SK-N-SH treated with all-trans-retinoic acid at 6 μM for 48 hours (cell line): ENCODE results near the gene ZNF444.

ENCODE experiments used
- ATAC-seq: fragments of 200-7000 bp; cut with Tn5 transposase; 3 replicates; pipeline ENCODE4 v1.9.1; 2020; ENCODE audit warnings: mild to moderate bottlenecking, moderate library complexity
- ARNTL ChIP-seq: fragments of 450-650 bp; formaldehyde crosslinking; IDR thresholded peaks from 2 replicates; pipeline ENCODE4 v1.5.0; 2020; ENCODE audit warnings: low read depth, mild to moderate bottlenecking, moderate library complexity, borderline replicate concordance
- CREB5 ChIP-seq: fragments of 250-450 bp; sonication (Bioruptor Pico); IDR thresholded peaks from 2 replicates; pipeline ENCODE4 v1.5.1; 2020; ENCODE audit warnings: low read depth, mild to moderate bottlenecking, moderate library complexity
- CSDC2 ChIP-seq: fragments of 250-450 bp; sonication (Bioruptor Pico); IDR thresholded peaks from 2 replicates; pipeline ENCODE4 v1.5.0; 2020; ENCODE audit warnings: mild to moderate bottlenecking, moderate library complexity
- CSRNP3 ChIP-seq: fragments of 250-450 bp; sonication (Bioruptor Pico); IDR thresholded peaks from 2 replicates; pipeline ENCODE4 v1.5.1; 2021; ENCODE audit warnings: mild to moderate bottlenecking, moderate library complexity
- ESRRG ChIP-seq: fragments of 250-450 bp; sonication (Bioruptor Pico); IDR thresholded peaks from 2 replicates; pipeline ENCODE4 v1.6.1; 2021; ENCODE audit warnings: mild to moderate bottlenecking
- GLIS3 ChIP-seq: fragments of 250-450 bp; sonication (Bioruptor Pico); IDR thresholded peaks from 2 replicates; pipeline ENCODE4 v1.5.0; 2020; ENCODE audit warnings: mild to moderate bottlenecking, moderate library complexity
- ISL1 ChIP-seq: fragments of 250-450 bp; sonication (Bioruptor Pico); IDR thresholded peaks from 2 replicates; pipeline ENCODE4 v2.1.2; 2022; ENCODE audit warnings: mild to moderate bottlenecking, moderate library complexity
- OSR1 ChIP-seq: fragments of 250-450 bp; sonication (Bioruptor Pico); IDR thresholded peaks from 2 replicates; pipeline ENCODE4 v1.8.0; 2022; ENCODE audit warnings: moderate library complexity, mild to moderate bottlenecking, inconsistent platforms
- PATZ1 ChIP-seq: fragments of 250-450 bp; sonication (Bioruptor Pico); IDR thresholded peaks from 2 replicates; pipeline ENCODE4 v1.8.0; 2020; ENCODE audit warnings: mild to moderate bottlenecking, moderate library complexity, borderline replicate concordance
- POU6F1 ChIP-seq: fragments of 250-450 bp; sonication (Bioruptor Pico); IDR thresholded peaks from 2 replicates; pipeline ENCODE4 v1.8.0; 2021; ENCODE audit warnings: low read depth, mild to moderate bottlenecking, moderate library complexity, borderline replicate concordance
- RARB ChIP-seq: fragments of 250-450 bp; sonication (Bioruptor Pico); IDR thresholded peaks from 2 replicates; pipeline ENCODE4 v1.8.0; 2021; ENCODE audit warnings: mild to moderate bottlenecking, moderate library complexity
- SNAI2 ChIP-seq: fragments of 250-450 bp; sonication (Bioruptor Pico); IDR thresholded peaks from 2 replicates; pipeline ENCODE4 v1.5.0; 2020; ENCODE audit warnings: mild to moderate bottlenecking, moderate library complexity
- TCF4 ChIP-seq: fragments of 250-450 bp; sonication (Bioruptor Pico); IDR thresholded peaks from 2 replicates; pipeline ENCODE4 v1.8.0; 2021; ENCODE audit warnings: mild to moderate bottlenecking, moderate library complexity, borderline replicate concordance
- TOX ChIP-seq: fragments of 250-450 bp; sonication (Bioruptor Pico); IDR thresholded peaks from 2 replicates; pipeline ENCODE4 v1.8.0; 2021; ENCODE audit warnings: mild to moderate bottlenecking, moderate library complexity, borderline replicate concordance
- TSHZ2 ChIP-seq: fragments of 250-450 bp; sonication (Bioruptor Pico); IDR thresholded peaks from 2 replicates; pipeline ENCODE4 v1.5.0; 2020; ENCODE audit warnings: mild to moderate bottlenecking, moderate library complexity
- ZC3H10 ChIP-seq: fragments of 250-450 bp; sonication (Bioruptor Pico); IDR thresholded peaks from 2 replicates; pipeline ENCODE4 v1.5.1; 2021; ENCODE audit warnings: mild to moderate bottlenecking, moderate library complexity
- ZFP3 ChIP-seq: fragments of 250-450 bp; sonication (Bioruptor Pico); IDR thresholded peaks from 2 replicates; pipeline ENCODE4 v1.5.0; 2020; ENCODE audit warnings: mild to moderate bottlenecking, moderate library complexity
- ZFP30 ChIP-seq: fragments of 450-650 bp; formaldehyde crosslinking; IDR thresholded peaks from 2 replicates; pipeline ENCODE4 v1.5.0; 2022; ENCODE audit warnings: mild to moderate bottlenecking, moderate library complexity
- ZNF565 ChIP-seq: fragments of 450-650 bp; formaldehyde crosslinking; conservative IDR thresholded peaks from 2 replicates; pipeline ENCODE4 v1.5.0; 2020; ENCODE audit warnings: low read depth, mild to moderate bottlenecking, moderate library complexity
- ZNF70 ChIP-seq: fragments of 450-650 bp; formaldehyde crosslinking; IDR thresholded peaks from 2 replicates; pipeline ENCODE4 v1.5.0; 2020; ENCODE audit warnings: mild to moderate bottlenecking, moderate library complexity
- ZNF8 ChIP-seq: fragments of 450-650 bp; formaldehyde crosslinking; IDR thresholded peaks from 2 replicates; pipeline ENCODE4 v1.5.0; 2020; ENCODE audit warnings: mild to moderate bottlenecking, moderate library complexity

ZNF444 gene

GRCh38 chr19:56138069-56138468 is 3.0 kb upstream of the ZNF444 start:
- TF ChIP-seq OSR1 (CRISPR knock-in tag): no peak
- TF ChIP-seq ARNTL (CRISPR knock-in tag): no peak
- TF ChIP-seq TOX: no peak
- no peak for TF ChIP-seq ZNF8 (CRISPR knock-in tag)
- TF ChIP-seq GLIS3 (CRISPR knock-in tag): no peak
- TF ChIP-seq ZFP3 (CRISPR knock-in tag): no peak
- TF ChIP-seq ZNF565 (CRISPR knock-in tag): no peak
- no peak for TF ChIP-seq TCF4 (CRISPR knock-in tag)
- TF ChIP-seq CSDC2 (CRISPR knock-in tag): no peak
- no peak for TF ChIP-seq SNAI2 (CRISPR knock-in tag)
- TF ChIP-seq ESRRG (CRISPR knock-in tag): no peak
- TF ChIP-seq ZNF70 (CRISPR knock-in tag): no peak
- TF ChIP-seq ZFP30: no peak
- no peak for TF ChIP-seq CREB5 (CRISPR knock-in tag)
- no peak for TF ChIP-seq ISL1 (CRISPR knock-in tag)
- no peak for TF ChIP-seq TSHZ2 (CRISPR knock-in tag)
- TF ChIP-seq PATZ1: no peak
- no peak for ATAC-seq

- TF ChIP-seq RARB (CRISPR knock-in tag): no peak
- TF ChIP-seq TOX: no peak
- no peak for TF ChIP-seq ZFP30
- TF ChIP-seq TCF4 (CRISPR knock-in tag): no peak
- TF ChIP-seq ARNTL (CRISPR knock-in tag): no peak
- TF ChIP-seq CSRNP3 (CRISPR knock-in tag): no peak
- peak; percentile 3; the same call in 2 of the 3 replicates for ATAC-seq
Measured at GRCh38 chr19:56139847-56140582, 1.1 kb upstream of the ZNF444 start.

GRCh38 chr19:56141417-56141993 is 418 bp downstream of the ZNF444 start:
- no peak for ATAC-seq
- TF ChIP-seq OSR1 (CRISPR knock-in tag): no peak
- TF ChIP-seq CREB5 (CRISPR knock-in tag): no peak
- no peak for TF ChIP-seq ZNF70 (CRISPR knock-in tag)
- TF ChIP-seq ZC3H10: no peak
- TF ChIP-seq SNAI2 (CRISPR knock-in tag): no peak
- TF ChIP-seq RARB (CRISPR knock-in tag): no peak
- no peak for TF ChIP-seq GLIS3 (CRISPR knock-in tag)
- TF ChIP-seq POU6F1 (CRISPR knock-in tag): no peak
- no peak for TF ChIP-seq ESRRG (CRISPR knock-in tag)
